Lower leg skin (tissue), 3 donors: ENCODE measurements around the gene RAB3GAP2.

Experiments
- CTCF ChIP-seq, 3 donors: fragments of 450-650 bp; IDR thresholded peaks; one replicate each; pipeline ENCODE4 v1.5.1; 2016; ENCODE audit warnings: antibody characterized with exemption in 3 of 3, mild to moderate bottlenecking in 3 of 3, moderate library complexity in 2 of 3
- POLR2A ChIP-seq, 2 donors: fragments of 450-650 bp; IDR thresholded peaks; one replicate each; pipeline ENCODE4 v1.6.1; 2016 to 2017; ENCODE audit warnings: antibody characterized with exemption in 2 of 2, mild to moderate bottlenecking in 1 of 2, moderate library complexity in 1 of 2

GRCh38 chr1:220298470-220299205, 26.4 kb upstream of the RAB3GAP2 start:
- no peak for TF ChIP-seq POLR2A (IDR thresholded peaks at IDR 0.05)
- no peak for TF ChIP-seq CTCF (IDR thresholded peaks at IDR 0.05)
